Fibroblast of gingiva (primary cell): ENCODE data around the gene TDRD3.

Experiments
- DNase-seq: peaks from one replicate; pipeline ENCODE4 v3.0.0-alpha.2; 2011; ENCODE audit warnings: low read depth

Gene TDRD3

GRCh38 chr13:60575142-60575541 is 178.1 kb downstream of the TDRD3 start:
- DNase-seq, result no peak

- no peak for DNase-seq
Observed at GRCh38 chr13:60577761-60578160, 180.7 kb downstream of the TDRD3 start.

DNA sequence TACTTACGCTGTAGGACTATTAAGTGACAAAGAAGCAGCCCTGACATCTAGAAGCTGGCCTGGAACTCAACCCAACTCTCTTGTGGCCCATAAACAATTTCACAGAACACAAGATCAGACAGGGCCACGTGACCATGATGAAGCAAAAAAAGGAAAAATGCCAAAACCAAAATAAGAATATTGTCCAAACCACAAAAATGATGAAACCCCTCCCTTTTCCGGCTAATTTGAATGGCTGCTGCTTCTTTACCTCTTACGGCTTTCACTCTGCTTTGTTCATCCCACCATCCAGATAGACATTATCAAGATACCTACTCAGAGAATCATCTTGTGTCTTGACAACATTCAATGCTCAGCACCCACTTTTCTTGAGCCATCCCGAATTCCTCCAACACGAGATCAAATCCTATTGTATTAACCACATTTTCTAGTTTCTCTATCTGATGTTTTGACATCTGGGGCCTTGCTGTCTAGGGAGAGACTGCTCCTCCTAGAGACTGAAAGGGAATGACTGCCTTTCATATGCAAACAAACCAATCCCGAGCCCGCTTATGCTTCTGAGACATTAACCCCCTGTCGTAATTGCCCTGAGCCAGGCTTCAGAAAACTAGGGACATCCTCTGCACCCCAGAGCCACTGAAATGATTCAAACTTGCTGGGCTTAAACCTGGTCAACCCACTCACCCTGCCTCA is 186.3 kb downstream of the TDRD3 start:
- peak; percentile 88 for DNase-seq

- DNase-seq, result peak; percentile 90
Observed at GRCh38 chr13:60583911-60584753, 187.1 kb downstream of the TDRD3 start.

DNA sequence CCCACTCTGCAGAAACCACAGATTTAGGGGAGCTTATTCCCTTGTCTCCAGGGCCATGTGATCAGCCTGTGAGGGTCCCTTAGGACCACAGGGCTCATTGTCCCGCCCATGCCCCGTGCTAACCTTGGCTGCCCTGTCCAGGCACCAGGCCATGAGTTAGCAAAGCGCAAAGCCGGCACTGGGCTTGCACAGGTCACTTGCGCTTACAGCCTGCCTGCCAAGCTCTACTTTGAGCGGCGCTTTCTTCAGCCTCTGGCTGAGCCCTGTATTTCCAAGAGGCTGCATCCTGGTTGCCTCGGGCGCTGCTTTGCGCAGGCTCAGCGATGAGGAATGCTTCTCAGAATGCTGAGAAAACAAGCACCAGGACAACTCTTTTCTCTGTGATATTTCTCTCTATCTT is 188.0 kb downstream of the TDRD3 start:
- peak; percentile 78 for DNase-seq

GRCh38 chr13:60590800-60591747 is 194.1 kb downstream of the TDRD3 start:
- DNase-seq, result peak; percentile 30

GRCh38 chr13:60603049-60603448 is 206.0 kb downstream of the TDRD3 start:
- DNase-seq, result no peak

DNA sequence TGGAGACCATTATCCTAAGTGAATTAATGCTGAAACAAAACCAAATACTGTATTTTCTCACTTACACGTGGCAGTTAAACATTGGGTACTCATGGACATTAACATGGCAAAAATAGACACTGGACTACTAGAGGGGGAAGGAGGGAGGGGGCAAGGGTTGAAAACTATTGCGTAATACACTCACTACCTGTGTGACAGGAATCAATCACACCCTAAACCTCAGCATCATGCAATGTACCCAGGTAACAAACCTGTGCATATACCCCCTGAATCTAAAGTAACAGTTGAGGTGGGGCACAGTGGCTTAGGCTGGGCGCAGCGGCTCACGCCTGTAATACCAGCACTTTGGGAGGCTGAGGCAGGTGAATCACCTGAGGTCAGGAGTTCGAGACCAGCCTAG is 207.0 kb downstream of the TDRD3 start:
- DNase-seq, result no peak

GRCh38 chr13:60608954-60609353 is 211.9 kb downstream of the TDRD3 start:
- DNase-seq, result no peak

- DNase-seq, result no peak
Observed at GRCh38 chr13:60611523-60611922, 214.5 kb downstream of the TDRD3 start.

GRCh38 chr13:60612593-60612992 is 215.6 kb downstream of the TDRD3 start:
- peak; percentile 51 for DNase-seq

DNA sequence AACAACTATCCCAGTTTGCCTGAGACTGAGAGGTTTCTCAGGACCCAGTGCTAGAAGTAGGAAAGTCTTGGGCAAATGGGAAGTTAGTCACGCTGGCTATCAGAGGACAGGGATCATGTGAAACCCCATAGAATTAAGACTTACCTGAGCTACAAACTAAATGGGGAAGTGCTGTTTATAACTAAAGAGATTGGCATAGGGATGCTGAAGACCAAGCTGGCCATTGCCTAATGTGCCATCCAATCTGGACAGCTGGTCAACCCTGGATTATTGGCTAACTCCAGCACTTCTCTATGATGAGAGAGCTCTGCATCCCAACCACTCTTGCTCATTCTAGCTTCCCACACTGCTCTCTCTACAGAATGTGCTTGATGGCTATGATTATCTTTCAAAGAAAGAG is 216.1 kb downstream of the TDRD3 start:
- no peak for DNase-seq

- peak; percentile 47 for DNase-seq
Observed at GRCh38 chr13:60617991-60618733, 221.1 kb downstream of the TDRD3 start.

DNA sequence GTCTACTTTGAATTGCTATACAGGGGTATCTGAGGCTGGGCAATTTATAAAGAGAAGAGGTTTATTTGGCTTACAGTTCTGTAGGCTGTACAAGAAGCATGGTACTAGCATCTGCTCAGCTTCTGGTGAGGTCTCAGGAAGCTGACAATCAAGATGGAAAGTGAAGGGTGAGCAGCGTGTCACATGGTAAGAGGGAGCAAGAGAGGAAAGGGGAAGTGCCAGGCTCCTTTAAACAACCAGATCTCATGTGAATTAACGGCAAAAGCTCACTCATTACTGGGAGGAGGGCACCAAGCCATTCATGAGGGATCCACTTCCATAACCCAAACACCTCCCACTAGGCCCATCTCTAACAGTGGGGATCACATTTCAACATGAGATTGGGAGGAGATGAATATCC is 222.4 kb downstream of the TDRD3 start:
- DNase-seq, result no peak

DNA sequence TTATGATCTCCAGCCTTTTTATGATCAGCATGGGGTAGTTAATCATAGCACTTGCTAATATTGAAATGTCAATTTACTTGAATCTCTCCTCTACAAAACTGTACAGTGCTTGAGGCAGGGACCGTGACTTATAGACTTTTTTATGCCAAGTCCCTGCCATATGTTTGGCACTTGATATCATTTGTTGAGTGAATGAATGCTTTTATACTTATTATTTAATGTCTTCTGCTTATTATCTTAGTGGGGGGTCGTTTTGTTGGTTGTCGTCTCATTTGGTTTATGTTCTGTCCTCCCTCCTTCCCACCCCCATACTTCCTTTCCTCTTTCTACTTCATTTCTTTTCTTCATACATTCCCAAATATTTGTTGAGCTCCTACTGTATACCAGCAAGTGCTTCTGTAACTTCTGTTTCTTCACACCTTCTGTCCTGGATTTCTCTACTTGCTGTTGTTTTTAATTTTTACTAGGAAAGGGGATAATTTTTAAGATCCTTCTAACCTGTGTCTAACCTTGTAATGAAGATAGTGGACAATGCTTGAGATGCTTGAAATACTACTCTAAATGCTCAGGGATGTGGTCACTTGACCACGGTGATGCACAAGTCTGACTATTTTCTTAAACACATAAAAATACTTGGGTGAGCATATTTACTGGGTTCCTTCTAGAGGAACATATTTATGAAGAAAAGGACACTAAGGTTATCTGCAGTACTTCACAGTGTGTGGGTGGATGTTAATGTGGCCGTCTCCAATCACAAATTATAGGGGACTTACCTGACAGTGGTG is 223.8 kb downstream of the TDRD3 start:
- DNase-seq, result no peak

DNA sequence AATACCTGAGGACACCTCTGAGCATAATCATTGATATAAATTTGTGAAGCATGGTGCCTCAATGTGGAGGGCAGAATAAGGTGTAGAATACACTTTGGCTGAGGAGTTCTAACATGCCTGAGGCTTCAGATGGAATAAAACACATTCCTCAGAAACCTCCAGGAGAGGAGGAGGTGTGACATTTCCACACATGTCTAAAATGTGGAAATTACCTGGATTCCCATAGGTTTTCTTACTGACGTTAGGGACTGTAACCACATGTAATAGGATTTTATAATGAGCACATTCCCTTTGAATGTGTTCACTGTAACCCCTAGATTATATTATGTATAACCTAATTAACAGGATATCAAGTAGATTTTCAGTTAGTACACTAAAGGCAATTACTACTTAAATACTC is 226.1 kb downstream of the TDRD3 start:
- no peak for DNase-seq
